Erythroblast (primary cell): ENCODE data around the gene CYP27B1.

Experiments used
- GATA1 ChIP-seq: IDR thresholded peaks from 2 replicates; pipeline ENCODE4 v1.6.1; 2011; ENCODE audit warnings: low read depth, mild to moderate bottlenecking, control low read depth, low read length, moderate library complexity
- POLR2A ChIP-seq: IDR thresholded peaks from 2 replicates; pipeline ENCODE4 v1.6.1; 2011; ENCODE audit warnings: mild to moderate bottlenecking, low read length

GRCh38 chr12:57732270-57732669 is 34.6 kb downstream of the CYP27B1 start:
- TF ChIP-seq POLR2A: no peak
- no peak for TF ChIP-seq GATA1
